K562 (cell line): Measurements from ENCODE around the gene HSPA2. TPM values are rescaled to one million over a fixed set of nuclear protein-coding genes. Genes with fewer than 3 reads are reported as not detected.

Experiments used
- ATAC-seq: fragments of 200-7000 bp; cut with Tn5 transposase; 3 replicates; pipeline ENCODE4 v1.9.1; 2020; ENCODE audit warnings: moderate library complexity
- Bru-seq: library from RNA; stranded (reverse); fragments of 400-500 nt; gene quantifications from one replicate; lab custom pipeline; 2021; lab: Mats Ljungman, UMichigan
- BruChase-seq, 2 experiments: library from RNA; stranded (reverse); fragments of 400-500 nt; gene quantifications; one replicate each; lab custom pipeline; 2021; lab: Mats Ljungman, UMichigan
- BruUV-seq: library from RNA; stranded (reverse); fragments of 400-500 nt; replicated peaks from 2 replicates; lab custom pipeline; 2021; lab: Mats Ljungman, UMichigan
- CTCF ChIA-PET: fragments of 300-600 bp; formaldehyde crosslinking; extraction: SDS; loops from one replicate; lab custom pipeline; 2021; ENCODE audit warnings: low intra/inter-chr PET ratio; lab: Yijun Ruan, JAX
- POLR2A ChIA-PET: fragments of 300-600, 350-650 bp; sonication (Branson Sonifier 250); formaldehyde crosslinking; extraction: SDS; loops from one replicate; lab custom pipeline; 2021; ENCODE audit warnings: antibody characterized with exemption, inconsistent platforms; lab: Yijun Ruan, JAX
- DNase-seq, 4 experiments: peaks; one replicate each; pipeline versions ENCODE4 v3.0.0 to v3.0.0-alpha.2; 2011 to 2018; ENCODE audit warnings: low spot score in 3 of 4, mixed read lengths in 3 of 4; ENCODE audit errors: extremely low read depth in 1 of 4
- FAIRE-seq: peaks from 2 replicates; lab custom pipeline; 2011; peaks lifted over from hg19 to GRCh38; lab: Jason Lieb, UNC
- H2AFZ ChIP-seq: 2 replicates; pipeline ENCODE4 v1.6.0; 2011; ENCODE audit warnings: low read depth, low read length, control low read depth, inconsistent platforms
- H3K27ac ChIP-seq: fragments of 200-600 bp; 3 replicates; pipeline ENCODE4 v1.8.0; 2011; ENCODE audit warnings: low read depth, mild to moderate bottlenecking, control low read depth, inconsistent platforms, low read length, moderate library complexity, mixed read lengths; ENCODE audit errors: extremely low read depth
- H3K27me3 ChIP-seq, 2 experiments: fragments of 300-600 bp in 1 of 2; 2 replicates in 1 of 2; 3 replicates in 1 of 2; pipeline versions ENCODE4 v1.6.0 to v1.8.0; 2011; ENCODE audit warnings: inconsistent platforms in 2 of 2, low read length in 2 of 2, mild to moderate bottlenecking in 1 of 2, mixed read lengths in 1 of 2, moderate library complexity in 1 of 2; ENCODE audit not compliant: control insufficient read depth in 2 of 2, insufficient read depth in 2 of 2
- H3K36me3 ChIP-seq: fragments of 300-600 bp; 3 replicates; pipeline ENCODE4 v1.8.0; 2011; ENCODE audit warnings: mild to moderate bottlenecking, low read length, inconsistent platforms; ENCODE audit not compliant: control insufficient read depth, insufficient read depth
- H3K4me1 ChIP-seq, 2 experiments: fragments of 200-600 bp in 1 of 2; replicated peaks in 1 of 2; 2 replicates in 1 of 2; 3 replicates in 1 of 2; pipeline versions ENCODE4 v1.5.1 to v1.8.0; 2011; ENCODE audit warnings: inconsistent platforms in 2 of 2, low read length in 2 of 2, mild to moderate bottlenecking in 1 of 2, mixed read lengths in 1 of 2, moderate library complexity in 1 of 2; ENCODE audit not compliant: control insufficient read depth in 2 of 2, insufficient read depth in 2 of 2
- H3K4me2 ChIP-seq: 2 replicates; pipeline ENCODE4 v1.6.1; 2011; ENCODE audit warnings: low read length, control low read depth, inconsistent platforms, mixed read lengths; ENCODE audit not compliant: insufficient read depth
- H3K4me3 ChIP-seq: fragments of 200-600 bp; sonication (generic), shearing (Covaris generic); 2 replicates; pipeline ENCODE4 v1.5.1; 2016; ENCODE audit warnings: control low read depth, inconsistent platforms
- H3K79me2 ChIP-seq: fragments of 200-600 bp; 3 replicates; pipeline ENCODE4 v1.8.0; 2011; ENCODE audit warnings: low read length, inconsistent platforms; ENCODE audit not compliant: control insufficient read depth, insufficient read depth
- H3K9ac ChIP-seq, 2 experiments: 2 replicates each; pipeline versions ENCODE4 v1.6.0 to v1.6.1; 2011; ENCODE audit warnings: low read depth in 2 of 2, low read length in 2 of 2, control low read depth in 1 of 2, inconsistent platforms in 1 of 2, mild to moderate bottlenecking in 1 of 2, mixed read lengths in 1 of 2; ENCODE audit not compliant: insufficient read depth in 1 of 2
- H3K9me1 ChIP-seq: one replicate; pipeline ENCODE4 v1.6.0; 2011; ENCODE audit warnings: inconsistent platforms, mild to moderate bottlenecking, low read length, moderate library complexity; ENCODE audit not compliant: control insufficient read depth, insufficient read depth
- H3K9me3 ChIP-seq: replicated peaks from 2 replicates; pipeline ENCODE4 v1.5.1; 2011; ENCODE audit warnings: low read depth, low read length, inconsistent platforms; ENCODE audit not compliant: control insufficient read depth, insufficient read depth
- H4K20me1 ChIP-seq: replicated peaks from 2 replicates; pipeline ENCODE4 v1.6.1; 2011; ENCODE audit warnings: low read length, inconsistent platforms, mixed read lengths; ENCODE audit not compliant: control insufficient read depth, insufficient read depth
- DACH1 ChIP-seq: fragments of 450-650 bp; IDR thresholded peaks from 2 replicates; pipeline ENCODE4 v1.6.1; 2018; ENCODE audit not compliant: partially characterized antibody
- JUND ChIP-seq, 2 experiments: IDR thresholded peaks; 2 replicates in 1 of 2; 3 replicates in 1 of 2; pipeline ENCODE4 v1.6.1; 2011; ENCODE audit warnings: borderline replicate concordance in 2 of 2, low read depth in 2 of 2, low read length in 2 of 2, improper control_type of control experiment in 1 of 2, missing biosample characterization in 1 of 2, missing genetic modification characterization in 1 of 2, missing genetic modification reagents in 1 of 2
- PKNOX1 ChIP-seq: fragments of 450-650 bp; IDR thresholded peaks from 2 replicates; pipeline ENCODE4 v1.6.1; 2016
- ZBTB33 ChIP-seq: sonication (generic); formaldehyde crosslinking; IDR thresholded peaks from 2 replicates; pipeline ENCODE4 v1.8.1; 2023; ENCODE audit warnings: mild to moderate bottlenecking, missing genetic modification reagents
- ZMIZ1 ChIP-seq, 2 experiments: fragments of 150-350 bp in 1 of 2; IDR thresholded peaks; 2 replicates each; pipeline ENCODE4 v1.6.1; 2012 to 2016; ENCODE audit warnings: low read depth in 2 of 2, low read length in 2 of 2, mild to moderate bottlenecking in 1 of 2, moderate library complexity in 1 of 2
- ZNF165 ChIP-seq: fragments of 250-450 bp; sonication (Bioruptor Pico); IDR thresholded peaks from 2 replicates; pipeline ENCODE4 v1.4.0; 2020; ENCODE audit warnings: borderline replicate concordance
- ZNF561 ChIP-seq: fragments of 450-650 bp; formaldehyde crosslinking; conservative IDR thresholded peaks from 2 replicates; pipeline ENCODE4 v1.4.0; 2020; ENCODE audit warnings: mild to moderate bottlenecking, moderate library complexity
- WGBS: fragments of 100-300 bp; shearing (Covaris generic); methylation state at CpG from one replicate; pipeline ENCODE4 v1.1.6; 2016; ENCODE audit warnings: low coverage, mixed read lengths; ENCODE audit not compliant: insufficient coverage; ENCODE audit errors: missing lambda C conversion rate; 5-methylcytosine and 5-hydroxymethylcytosine counted together
- in situ Hi-C: fragments of 300-500 bp; cut with MboI; formaldehyde crosslinking; loops from 4 replicates; pipeline ENCODE4 v1.15.0; 2018; ENCODE audit warnings: inconsistent platforms, mixed read lengths
- intact Hi-C: fragments of 100-400 bp; cut with micrococcal nuclease; formaldehyde crosslinking; loops from 2 replicates; pipeline ENCODE4 v1.14.2; 2022
- long read RNA-seq, 3 experiments: library from polyadenylated mRNA in 2 of 3; library from RNA in 1 of 3; unstranded in 2 of 3; stranded (forward) in 1 of 3; transcript quantifications; one replicate each; pipeline ENCODE4 v2.0.0, GENCODE V29; 2019 to 2022
- polyA minus RNA-seq, 3 experiments: library from RNA; depleted of rRNA, polyadenylated mRNA; stranded (reverse); fragments of >200 nt; gene quantifications; 2 replicates each; pipeline ENCODE4 v1.2.3, GENCODE V29; 2011
- polyA plus RNA-seq, 8 experiments: library from polyadenylated mRNA; depleted of rRNA in 4 of 8; stranded (reverse) in 5 of 8; unstranded in 3 of 8; fragments of >200 nt; fragmentation: Nextera tagmentation in 2 of 8; fragmentation: Illumina TruSeq in 1 of 8; extraction: Ambion mirVana in 2 of 8; extraction: Trizol in 1 of 8; gene quantifications; 2 replicates each; pipeline versions ENCODE4 v1.2.1 to v1.2.3, GENCODE V29; 2011 to 2014; ENCODE audit warnings: inconsistent platforms in 1 of 8, missing spikeins in 1 of 8
- total RNA-seq, 7 experiments: library from RNA; depleted of rRNA in 6 of 7; stranded (reverse); fragments of >200 nt in 6 of 7; fragmentation: Illumina TruSeq in 2 of 7; extraction: Trizol in 2 of 7; gene quantifications; 2 replicates each; pipeline versions ENCODE4 v1.2.1 to v1.2.3, GENCODE V29; 2011 to 2021; ENCODE audit warnings: low replicate concordance in 1 of 7

The HSPA2 gene
- total RNA-seq (2011; cell fraction: chromatin; rRNA removed; ENCODE audit: low replicate concordance): not detected in 2 replicates
- total RNA-seq (2011; cell fraction: nucleolus; rRNA removed): not detected in 2 replicates
- total RNA-seq (2011; cell fraction: nucleoplasm; rRNA removed): not detected in 2 replicates
- total RNA-seq (2014; rRNA removed) (not detected in 2 replicates), total RNA-seq (2014; rRNA removed; fragmentation: Illumina TruSeq; extraction: Trizol) (not detected in 2 replicates), total RNA-seq (2015; rRNA removed; fragmentation: Illumina TruSeq; extraction: Trizol) (not detected in 2 replicates), total RNA-seq (2021) (0.16 TPM in 1 of 2 replicates, not detected in the other), polyA plus RNA-seq (2011; rRNA removed) (not detected in 2 replicates), polyA plus RNA-seq (2014; fragmentation: Illumina TruSeq; extraction: Trizol) (not detected in 2 replicates), polyA plus RNA-seq (2014; fragmentation: Nextera tagmentation; extraction: Ambion mirVana) (not detected), polyA plus RNA-seq (2014; rRNA removed) (not detected in 2 replicates), polyA minus RNA-seq (2011; rRNA and poly(A)+ RNA removed) (not detected in 2 replicates), Bru-seq, nascent RNA (not detected), BruChase-seq, experiment 1, labeled RNA remaining after a 2-hour chase (percentile 25 among the genes with signal in this experiment), BruChase-seq, experiment 2, labeled RNA remaining after a 6-hour chase (percentile 31 among the genes with signal in this experiment)
- polyA plus RNA-seq (2011; cell fraction: cytosol; rRNA removed): not detected in 2 replicates
- not detected in 2 replicates for polyA plus RNA-seq (2011; cell fraction: nucleus; rRNA removed)
- polyA plus RNA-seq (2012): not detected in 2 replicates
- polyA minus RNA-seq (2011; cell fraction: cytosol; rRNA and poly(A)+ RNA removed): not detected in 2 replicates
- polyA minus RNA-seq (2011; cell fraction: nucleus; rRNA and poly(A)+ RNA removed): not detected in 2 replicates
- long read RNA-seq, experiment 1: 0 reads
- long read RNA-seq, experiment 2: 0 reads
- long read RNA-seq, experiment 3: 0 reads

GRCh38 chr14:64540208-64541202 lies at the start of gene HSPA2:
Gene HSPA2 (plus strand): TSS chr14:64540741. CDS start chr14:64540850, 109 bp downstream.
- no TSS peak for BruUV-seq
- no peak within 1 kb of the TSS for H3K27ac ChIP-seq
- ChIA-PET POLR2A (no interaction called here), CTCF (no interaction called here)
- H2AFZ ChIP-seq: no peak within 1 kb of the TSS
- intact Hi-C loops: no loop called here
- no peaks in the 10 kb centered on the region for H4K20me1 ChIP-seq
- no peak within 1 kb of the TSS for H3K9ac ChIP-seq
- in situ Hi-C loops: no loop called here
- peaks cover 0 to 8% of the 10 kb centered on the region in 2 experiments; a peak in 1 of 5 replicates for H3K4me1 ChIP-seq
- 54% methylated on average over 42 of the region's 79 CpGs for WGBS
- no peak within 1 kb of the TSS for H3K4me3 ChIP-seq
- H3K9me3 ChIP-seq: no peaks in the 10 kb centered on the region; the same call in 1 of the 2 replicates
- ATAC-seq: no peak
- DNase-seq: no peak
- H3K27me3 ChIP-seq: peaks cover 2 to 7% of the 10 kb centered on the region in 2 experiments; a peak in 1 of 5 replicates
- TF ChIP-seq ZMIZ1 (IDR thresholded peaks at IDR 0.05; ENCODE audit: low read depth in 2 of 2, low read length in 2 of 2) (no peak), ZNF165 (CRISPR knock-in tag) (no peak), PKNOX1 (peak; percentile 8; the same call in 1 of the 2 replicates), JUND (IDR thresholded peaks at IDR 0.05; ENCODE audit: borderline replicate concordance, low read depth, low read length) (no peak), JUND (tag; IDR thresholded peaks at IDR 0.05; ENCODE audit: borderline replicate concordance, low read depth, low read length) (no peak), DACH1 (no peak), ZBTB33 (peak; percentile 94), ZNF561 (no peak)
- FAIRE-seq: no peak
- no peaks in the 10 kb centered on the region for H3K36me3 ChIP-seq
- H3K9me1 ChIP-seq: no peaks in the 10 kb centered on the region
- H3K79me2 ChIP-seq: no peaks in the 10 kb centered on the region
- no peak within 1 kb of the TSS for H3K4me2 ChIP-seq
